LNCAP (cell line): ENCODE results near the gene HGS.

Experiments
- TF ChIP-seq, protein P1 (sequence below): fragments of 450-650 bp; IDR thresholded peaks from 2 replicates; pipeline ENCODE4 v1.5.1; 2017; ENCODE audit warnings: mild to moderate bottlenecking

HGS gene

DNA sequence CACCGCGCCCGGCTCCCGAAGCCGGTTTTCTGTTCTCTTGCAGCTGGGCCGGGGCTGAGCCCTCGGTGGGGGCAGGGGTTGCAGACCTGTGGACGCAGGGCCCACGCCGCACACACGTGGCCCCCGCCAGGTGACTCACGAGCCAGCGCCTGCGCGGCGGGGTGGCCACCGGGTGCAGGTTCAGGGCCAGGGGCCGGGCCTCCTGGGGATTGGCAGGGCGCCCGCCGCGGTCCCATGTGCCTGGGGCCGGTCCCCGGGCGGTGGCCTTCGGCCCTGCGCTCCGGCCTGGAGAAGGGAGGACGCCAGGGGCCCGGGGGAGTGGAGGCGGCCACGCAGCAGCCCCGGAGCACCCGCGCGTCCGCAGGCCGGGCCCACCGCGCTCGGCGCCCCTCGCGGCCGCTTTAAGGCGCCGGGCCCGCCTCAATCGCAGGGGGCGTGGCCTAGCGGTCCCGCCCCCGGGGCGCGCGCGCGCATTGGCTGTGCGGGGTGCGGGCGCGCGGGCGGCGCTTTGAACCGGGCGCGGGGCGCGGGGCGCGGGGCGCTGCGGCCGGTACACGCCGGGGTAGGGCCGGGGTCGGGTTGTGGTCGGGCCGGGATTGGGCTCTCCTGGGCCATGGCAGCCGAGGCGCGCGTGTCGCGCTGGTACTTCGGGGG is 28.1 kb downstream of the HGS start, which contains the start of gene SLC25A10:
SLC25A10 (plus strand) TSS at position 471 of the 654 bp plus-strand sequence; CDS start at position 614, 143 bp downstream.
- TF ChIP-seq, protein P1, sequence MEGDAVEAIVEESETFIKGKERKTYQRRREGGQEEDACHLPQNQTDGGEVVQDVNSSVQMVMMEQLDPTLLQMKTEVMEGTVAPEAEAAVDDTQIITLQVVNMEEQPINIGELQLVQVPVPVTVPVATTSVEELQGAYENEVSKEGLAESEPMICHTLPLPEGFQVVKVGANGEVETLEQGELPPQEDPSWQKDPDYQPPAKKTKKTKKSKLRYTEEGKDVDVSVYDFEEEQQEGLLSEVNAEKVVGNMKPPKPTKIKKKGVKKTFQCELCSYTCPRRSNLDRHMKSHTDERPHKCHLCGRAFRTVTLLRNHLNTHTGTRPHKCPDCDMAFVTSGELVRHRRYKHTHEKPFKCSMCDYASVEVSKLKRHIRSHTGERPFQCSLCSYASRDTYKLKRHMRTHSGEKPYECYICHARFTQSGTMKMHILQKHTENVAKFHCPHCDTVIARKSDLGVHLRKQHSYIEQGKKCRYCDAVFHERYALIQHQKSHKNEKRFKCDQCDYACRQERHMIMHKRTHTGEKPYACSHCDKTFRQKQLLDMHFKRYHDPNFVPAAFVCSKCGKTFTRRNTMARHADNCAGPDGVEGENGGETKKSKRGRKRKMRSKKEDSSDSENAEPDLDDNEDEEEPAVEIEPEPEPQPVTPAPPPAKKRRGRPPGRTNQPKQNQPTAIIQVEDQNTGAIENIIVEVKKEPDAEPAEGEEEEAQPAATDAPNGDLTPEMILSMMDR = no peak

DNA sequence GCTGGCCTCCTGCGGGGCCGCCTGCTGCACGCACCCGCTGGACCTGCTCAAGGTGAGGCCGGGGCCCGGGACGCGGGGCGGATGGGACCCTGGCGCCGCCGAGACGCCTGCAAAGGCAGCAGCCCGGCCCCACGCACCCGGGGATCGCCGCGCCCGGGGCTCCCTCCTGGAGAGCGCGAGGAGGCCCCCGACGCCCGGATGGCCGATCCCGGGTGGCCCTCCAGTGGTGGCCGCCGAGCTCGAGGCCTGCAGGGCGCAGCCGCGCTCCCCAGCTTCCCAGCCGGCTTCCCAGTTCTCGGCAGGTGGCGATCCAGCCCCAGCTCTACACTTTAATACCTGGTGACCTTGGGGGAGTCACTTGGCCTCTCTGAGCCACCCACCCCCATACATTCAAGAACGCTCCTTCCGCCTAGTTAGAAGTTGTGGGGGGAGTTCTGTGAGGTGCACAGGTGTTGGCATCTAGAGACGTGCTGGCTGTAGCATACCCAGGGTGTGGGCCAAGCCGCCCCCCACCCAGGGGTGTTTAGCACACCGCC is 28.7 kb downstream of the HGS start:
- TF ChIP-seq, protein P1 = peak; percentile 35

DNA sequence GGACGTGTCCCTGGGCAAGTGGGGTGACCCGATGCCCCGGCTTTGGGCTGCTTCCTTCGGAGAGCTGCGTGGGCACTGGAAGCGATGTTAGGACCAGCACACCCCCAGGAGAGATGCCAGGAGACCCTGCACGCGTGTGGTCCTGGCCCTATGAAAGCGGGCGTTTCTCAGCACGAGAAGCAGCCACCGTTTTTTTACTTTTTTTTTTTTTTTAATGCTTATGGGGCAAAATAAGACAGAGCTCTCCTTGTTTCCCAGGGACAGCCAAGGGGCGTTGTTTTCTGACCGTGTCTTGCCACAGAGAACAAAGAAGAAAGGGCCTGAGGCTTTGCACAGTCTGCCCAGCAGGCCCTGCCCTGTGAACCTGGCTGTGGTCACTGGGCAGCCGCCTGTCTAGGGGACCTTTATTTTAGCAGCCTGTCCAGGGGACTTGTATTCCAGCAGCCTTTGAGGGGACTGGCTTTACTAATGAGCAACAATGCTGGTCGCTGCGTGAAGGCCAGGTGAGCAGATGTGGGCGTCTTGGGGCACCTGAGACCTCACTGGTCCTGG is 29.3 kb downstream of the HGS start:
- TF ChIP-seq, protein P1 = no peak

DNA sequence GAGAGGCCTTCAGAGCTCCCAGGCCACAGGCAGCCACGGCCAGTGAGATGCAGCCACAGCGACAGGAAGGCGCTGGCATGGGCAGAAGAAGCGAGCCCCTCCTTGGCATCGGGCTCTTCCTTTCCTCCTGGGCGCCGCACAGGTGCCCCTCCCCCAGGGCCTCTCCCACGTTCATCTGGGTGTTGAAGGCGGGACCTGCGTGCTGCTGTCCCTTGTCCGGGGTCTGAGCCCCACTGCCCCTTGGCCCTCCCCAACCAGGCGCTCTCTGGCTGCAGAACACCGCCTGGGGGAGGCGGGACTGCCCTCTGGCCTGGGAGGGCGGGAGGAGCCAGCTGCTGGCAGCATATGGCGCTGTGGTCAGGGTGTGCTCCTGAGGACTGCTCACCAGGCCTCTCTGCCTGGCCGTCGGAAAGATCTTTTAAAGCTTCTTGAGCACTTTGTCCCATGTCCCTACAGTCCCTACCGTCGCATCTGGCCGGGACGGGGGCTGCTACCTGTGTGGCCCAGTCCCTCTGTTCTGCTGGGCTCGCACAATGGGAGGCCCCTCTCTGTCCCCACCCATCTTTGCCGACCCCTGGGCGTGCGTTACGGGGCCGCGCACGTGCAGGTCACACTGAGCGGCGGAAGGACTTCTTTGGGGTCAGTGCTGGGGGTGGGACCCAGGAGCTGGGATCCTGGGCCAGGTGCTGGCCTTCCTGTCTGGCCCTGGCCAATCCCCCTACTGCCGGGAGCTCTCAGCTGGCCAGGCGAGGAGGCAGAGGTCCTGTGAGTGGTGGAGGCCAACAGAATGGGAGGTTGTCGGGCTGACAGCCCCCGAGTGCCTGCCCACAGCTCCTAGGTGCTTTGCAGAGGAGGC is 30.0 kb downstream of the HGS start:
- TF ChIP-seq, protein P1 = no peak

DNA sequence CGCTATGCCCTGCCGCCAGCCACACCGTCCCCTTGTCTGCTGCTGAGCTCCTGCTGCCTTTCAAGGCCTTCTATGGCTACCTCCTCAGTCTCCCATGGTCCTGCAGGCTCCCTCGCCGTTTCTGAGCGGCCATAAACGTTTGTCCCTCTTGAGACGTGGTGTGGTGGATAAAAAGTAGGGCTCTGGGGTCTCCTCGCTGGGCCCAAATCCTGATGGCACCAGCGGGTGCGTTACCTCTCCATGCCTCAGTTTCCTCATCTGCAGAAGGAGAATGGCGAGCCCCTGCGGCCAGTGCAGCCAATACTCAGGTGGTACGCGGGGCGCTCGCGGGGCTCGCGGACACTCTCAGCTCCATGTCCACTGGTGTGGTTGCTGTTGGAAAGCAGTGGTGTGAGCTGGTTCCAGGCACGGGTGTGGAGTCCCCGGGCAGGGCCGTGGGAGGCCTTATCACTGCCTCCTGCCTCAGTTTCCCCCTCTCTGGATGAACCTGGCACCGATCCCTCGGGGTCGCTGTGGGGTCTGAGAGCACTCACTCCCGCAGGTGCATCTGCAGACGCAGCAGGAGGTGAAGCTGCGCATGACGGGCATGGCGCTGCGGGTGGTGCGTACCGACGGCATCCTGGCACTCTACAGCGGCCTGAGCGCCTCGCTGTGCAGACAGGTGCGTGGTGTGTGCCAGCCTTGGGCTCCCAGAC is 30.7 kb downstream of the HGS start:
- TF ChIP-seq, protein P1 = no peak

DNA sequence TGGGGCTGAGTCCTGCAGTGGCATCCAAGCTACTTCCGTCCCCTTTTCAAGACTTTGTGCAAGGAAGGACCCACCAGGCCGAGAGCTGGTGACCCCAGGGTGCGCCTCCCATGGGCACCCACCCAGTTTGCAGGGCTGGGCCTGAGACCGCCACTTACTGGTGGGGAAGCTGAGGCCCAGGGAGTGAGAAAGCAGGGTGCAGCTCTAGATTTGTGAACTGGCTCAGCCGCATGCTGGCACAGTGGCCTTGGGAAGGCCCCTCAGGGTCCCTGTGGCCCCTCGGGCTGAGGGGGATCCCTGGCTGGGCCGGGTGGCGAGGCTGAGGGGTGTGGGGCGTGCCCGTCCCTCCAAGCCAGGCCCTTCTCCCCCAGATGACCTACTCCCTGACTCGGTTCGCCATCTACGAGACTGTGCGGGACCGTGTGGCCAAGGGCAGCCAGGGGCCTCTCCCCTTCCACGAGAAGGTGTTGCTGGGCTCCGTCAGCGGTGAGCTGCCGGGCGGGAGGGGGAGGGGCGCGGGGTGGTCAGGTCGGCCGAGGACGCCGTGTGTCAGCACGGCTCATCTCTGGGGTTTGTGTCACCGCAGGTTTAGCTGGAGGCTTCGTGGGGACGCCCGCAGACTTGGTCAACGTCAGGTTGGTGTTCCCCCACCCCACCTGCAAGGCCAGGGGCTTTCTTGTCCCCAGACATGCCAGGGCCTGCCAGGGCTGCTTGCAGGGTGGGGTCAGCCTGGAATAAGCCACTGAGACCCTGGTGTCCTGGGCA is 31.5 kb downstream of the HGS start:
- TF ChIP-seq, protein P1 = no peak
